ENCODE data around the gene CALN1.

- TF ChIP-seq CTCF (IDR thresholded peaks at IDR 0.05) = no peak
- no peak for TF ChIP-seq POLR2A (IDR thresholded peaks at IDR 0.05)
- no peak for TF ChIP-seq EP300 (IDR thresholded peaks at IDR 0.05)
Measured at GRCh38 chr7:72161534-72161933, 250.6 kb downstream of the CALN1 start.

Measured in ovary (tissue), 3 donors.